ENCODE measurements around the gene TAOK2.

TAOK2 gene

GRCh38 chr16:30002614-30003346 is 29.1 kb downstream of the TAOK2 start:
- TF ChIP-seq KLF7 (tag by site-specific recombination; IDR thresholded peaks at IDR 0.05; ENCODE audit: borderline replicate concordance) (no peak), ZNF76 (tag by site-specific recombination; IDR thresholded peaks at IDR 0.05; ENCODE audit: borderline replicate concordance, low read depth) (no peak), ZNF324 (tag by site-specific recombination; IDR thresholded peaks at IDR 0.05) (no peak)
- Histone ChIP-seq H3K4me1 (ENCODE audit: control insufficient read depth, insufficient read depth, low read length) (no peaks in the 10 kb centered on the region), H3K9me3 (ENCODE audit: control insufficient read depth, insufficient read depth, low read depth, low read length) (no peaks in the 10 kb centered on the region), H3K36me3 (ENCODE audit: control insufficient read depth in 2 of 2, insufficient read depth in 1 of 2, low read length in 2 of 2) (peaks cover 5 to 82% of the 10 kb centered on the region in 2 experiments; a peak in 2 of 3 replicates), H3K27ac (ENCODE audit: extremely low read depth, low read depth, low read length) (no peak overlapping the region), H3K4me3 (ENCODE audit: low read depth, low read length) (no peak overlapping the region)
- POLR2A ChIA-PET = interaction anchor here (0.6 to 1.6 kb wide), 4 partner anchors 11 to 104 kb away, joined by 3 to 5 read pairs (median 3); partner anchors contain the start of gene SEZ6L2
- CTCF ChIA-PET = interaction anchor here (0.6 kb wide), 2 partner anchors 183 to 715 kb away, joined by 3 read pairs; no protein-coding TSS in a partner anchor

- Histone ChIP-seq H3K27ac (ENCODE audit: extremely low read depth, low read depth, low read length) (0 out of 2 replicates have a peak overlapping the region, but pooled peaks have one; percentile 11), H3K4me1 (ENCODE audit: control insufficient read depth, insufficient read depth, low read length) (no peaks in the 10 kb centered on the region), H3K4me3 (ENCODE audit: low read depth, low read length) (no peak overlapping the region), H3K9me3 (ENCODE audit: control insufficient read depth, insufficient read depth, low read depth, low read length) (no peaks in the 10 kb centered on the region), H3K36me3 (ENCODE audit: control insufficient read depth in 2 of 2, insufficient read depth in 1 of 2, low read length in 2 of 2) (peaks cover 0 to 74% of the 10 kb centered on the region in 2 experiments; a peak in 2 of 3 replicates)
- ChIA-PET CTCF (interaction anchor here (0.7 to 1.0 kb wide), 3 partner anchors 51 to 305 kb away, joined by 3 to 4 read pairs (median 3); no protein-coding TSS in a partner anchor), POLR2A (interaction anchor here (0.9 to 2.0 kb wide), 3 partner anchors 7 to 30 kb away, joined by 3 to 9 read pairs (median 5); partner anchors contain the start of gene TAOK2)
- TF ChIP-seq ZXDB (tag by site-specific recombination; IDR thresholded peaks at IDR 0.05) (no peak), ZNF341 (tag by site-specific recombination; IDR thresholded peaks at IDR 0.05; ENCODE audit: low read depth) (no peak), GLIS2 (tag by site-specific recombination; IDR thresholded peaks at IDR 0.05) (peak; percentile 48), SCRT2 (tag by site-specific recombination; IDR thresholded peaks at IDR 0.05) (no peak), ZNF157 (tag by site-specific recombination; IDR thresholded peaks at IDR 0.05) (no peak), ZNF518A (tag by site-specific recombination; conservative IDR thresholded peaks at IDR 0.05; ENCODE audit: low read depth) (no peak), ZNF146 (tag by site-specific recombination; IDR thresholded peaks at IDR 0.05) (no peak), ZIC2 (tag by site-specific recombination; IDR thresholded peaks at IDR 0.05) (peak; percentile 90), ZNF184 (tag by site-specific recombination; IDR thresholded peaks at IDR 0.05) (no peak), ZNF248 (tag by site-specific recombination; IDR thresholded peaks at IDR 0.05) (no peak), SP2 (tag by site-specific recombination; IDR thresholded peaks at IDR 0.05) (no peak), CTCF (tag by site-specific recombination; IDR thresholded peaks at IDR 0.05) (no peak), ZNF19 (tag by site-specific recombination; IDR thresholded peaks at IDR 0.05; ENCODE audit: low read depth) (no peak)
Observed at GRCh38 chr16:30003670-30004423, 30.2 kb downstream of the TAOK2 start.

All from HEK293 (cell line).